HG02884 (cell line): Measurements from ENCODE around the gene SLC5A9.
"Not testable (repeated sequence)": the region's sequence is repeated elsewhere in the genome, so short reads cannot be mapped to it uniquely, and the experiment has no call there.

Experiments
- ATAC-seq: cut with Tn5 transposase; IDR thresholded peaks from one replicate; pipeline ENCODE4 v1.9.1; 2021; ENCODE audit warnings: mild to moderate bottlenecking, moderate library complexity; ENCODE audit not compliant: unreplicated experiment

Gene SLC5A9

GRCh38 chr1:48236716-48237470, 14.4 kb downstream of the SLC5A9 start:
- ATAC-seq = no peak

- ATAC-seq = no peak
These were observed 19.7 kb downstream of the SLC5A9 start for GRCh38 chr1:48242141-48242736.

- ATAC-seq = no peak
These were observed 22.6 kb downstream of the SLC5A9 start for GRCh38 chr1:48245106-48245505.

GRCh38 chr1:48246727-48247126, 24.2 kb downstream of the SLC5A9 start:
- ATAC-seq = no peak

GRCh38 chr1:48248356-48248755, 25.8 kb downstream of the SLC5A9 start:
- no peak for ATAC-seq

GRCh38 chr1:48249868-48250267, 27.4 kb downstream of the SLC5A9 start:
- no peak for ATAC-seq

- no peak for ATAC-seq
These were observed 28.1 kb downstream of the SLC5A9 start for GRCh38 chr1:48250572-48250971.

GRCh38 chr1:48251323-48251722, 28.8 kb downstream of the SLC5A9 start:
- no peak for ATAC-seq

GRCh38 chr1:48251821-48252220, 29.3 kb downstream of the SLC5A9 start:
- no peak for ATAC-seq

- ATAC-seq = no peak
These were observed 31.7 kb downstream of the SLC5A9 start for GRCh38 chr1:48254254-48254653.

- ATAC-seq = no peak
These were observed 35.6 kb downstream of the SLC5A9 start for GRCh38 chr1:48258106-48258505.

GRCh38 chr1:48261881-48262400, 39.4 kb downstream of the SLC5A9 start:
- no peak for ATAC-seq

- ATAC-seq = no peak
These were observed 40.5 kb downstream of the SLC5A9 start for GRCh38 chr1:48263041-48263440.

GRCh38 chr1:48266576-48266975, 44.1 kb downstream of the SLC5A9 start:
- ATAC-seq = no peak

GRCh38 chr1:48277437-48277836, 54.9 kb downstream of the SLC5A9 start:
- ATAC-seq = not testable (repeated sequence)

GRCh38 chr1:48282329-48282728, 59.8 kb downstream of the SLC5A9 start:
- not testable (repeated sequence) for ATAC-seq

- ATAC-seq = not testable (repeated sequence)
These were observed 62.3 kb downstream of the SLC5A9 start for GRCh38 chr1:48284696-48285420.

GRCh38 chr1:48285525-48285924, 63.0 kb downstream of the SLC5A9 start:
- no peak for ATAC-seq

- no peak for ATAC-seq
These were observed 68.9 kb downstream of the SLC5A9 start for GRCh38 chr1:48291421-48291820.

GRCh38 chr1:48292706-48293105, 70.2 kb downstream of the SLC5A9 start:
- no peak for ATAC-seq

GRCh38 chr1:48294094-48294493, 71.6 kb downstream of the SLC5A9 start:
- not testable (repeated sequence) for ATAC-seq

GRCh38 chr1:48294656-48295055, 72.1 kb downstream of the SLC5A9 start:
- ATAC-seq = no peak
